Spleen (tissue), 7 donors: Measurements from ENCODE around the gene LGALSL.

Experiments
- CTCF ChIP-seq, 11 experiments: fragments of 200-600 bp in 7 of 11; fragments of 450-650 bp in 4 of 11; sonication (generic) in 4 of 11; IDR thresholded peaks in 8 of 11; conservative IDR thresholded peaks in 3 of 11; 1 replicate in 7 of 11; 2 replicates in 4 of 11; pipeline versions ENCODE4 v1.4.0 to v1.8.0; 2016 to 2021; ENCODE audit warnings: antibody characterized with exemption in 11 of 11, inconsistent platforms in 4 of 11, mild to moderate bottlenecking in 1 of 11
- POLR2A ChIP-seq, 3 donors: fragments of 450-650 bp; IDR thresholded peaks; one replicate each; pipeline ENCODE4 v1.5.1; 2017; ENCODE audit warnings: antibody characterized with exemption in 3 of 3, mild to moderate bottlenecking in 1 of 3
- donor health status: DM: no; HTN: no; CAD: no; lungs with moderate emphysema.
- donor health status: DM: no; HTN: no; CAD: no.
- donor health status: DM: no; HTN: no; CAD: no.

- TF ChIP-seq CTCF (IDR thresholded peaks at IDR 0.05 in 8 of 11, conservative IDR thresholded peaks at IDR 0.05 in 3 of 11) (no peak), POLR2A (IDR thresholded peaks at IDR 0.05) (no peak)
Observed at GRCh38 chr2:64501946-64502345, 48.0 kb downstream of the LGALSL start.
